HG03442 (cell line): ENCODE data around the gene FNDC1.

Experiments
- ATAC-seq: cut with Tn5 transposase; IDR thresholded peaks from one replicate; pipeline ENCODE4 v1.9.1; 2021; ENCODE audit warnings: mild to moderate bottlenecking, moderate library complexity; ENCODE audit not compliant: unreplicated experiment

Gene FNDC1

DNA sequence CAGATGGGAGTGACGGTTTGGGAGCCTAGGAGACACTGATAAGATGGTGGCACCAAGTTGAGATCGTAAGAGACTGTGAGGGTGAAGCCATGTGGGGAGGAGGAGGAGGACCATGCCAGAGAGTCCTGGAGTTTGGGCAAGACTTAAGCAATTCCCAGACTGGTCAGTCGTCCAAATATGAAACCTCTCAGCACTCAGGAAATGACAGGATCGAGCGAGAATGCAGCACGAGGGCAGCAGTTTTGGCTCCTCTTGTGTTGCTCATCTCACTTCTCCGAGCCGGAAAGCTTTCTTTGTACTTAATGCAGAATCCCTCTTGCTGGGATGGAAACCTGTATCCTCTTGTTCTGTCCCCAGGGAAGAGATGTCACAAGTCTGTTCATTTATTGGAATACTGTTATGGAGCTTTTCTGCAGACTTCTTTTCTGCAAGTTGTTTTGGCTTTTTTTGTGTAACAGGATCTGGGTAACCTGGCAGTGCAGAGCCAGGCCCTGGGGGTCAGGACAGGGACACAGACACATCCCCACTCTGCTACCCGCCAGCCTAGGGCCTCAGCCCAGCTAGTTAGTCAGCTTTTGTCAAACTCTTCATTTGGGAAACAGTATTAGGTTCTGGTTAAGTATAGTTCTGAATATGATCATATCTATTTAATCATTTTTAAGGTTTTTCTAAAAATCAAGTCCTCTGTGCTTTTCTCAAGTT, 34.3 kb downstream of the FNDC1 start:
- ATAC-seq, result no peak

DNA sequence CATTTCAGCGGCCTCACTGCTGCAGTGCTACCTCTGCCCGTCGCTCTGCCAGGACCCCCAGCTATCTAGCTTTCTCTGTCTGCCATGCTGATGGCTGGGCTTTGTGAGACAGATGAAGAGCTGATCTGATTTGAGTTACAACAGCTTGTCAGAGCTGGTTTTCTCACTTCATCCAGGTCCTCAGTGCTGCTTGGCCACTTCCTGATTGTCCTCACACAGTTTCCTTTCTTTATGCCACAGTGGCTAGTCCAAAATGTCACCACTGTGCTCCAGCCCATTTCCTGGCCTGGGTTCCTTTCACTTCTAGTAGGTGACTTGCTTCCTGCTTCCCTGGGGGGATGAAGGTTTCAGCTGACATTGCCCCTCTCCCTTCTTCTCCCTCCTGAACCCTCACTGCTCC, 35.4 kb downstream of the FNDC1 start:
- no peak for ATAC-seq

DNA sequence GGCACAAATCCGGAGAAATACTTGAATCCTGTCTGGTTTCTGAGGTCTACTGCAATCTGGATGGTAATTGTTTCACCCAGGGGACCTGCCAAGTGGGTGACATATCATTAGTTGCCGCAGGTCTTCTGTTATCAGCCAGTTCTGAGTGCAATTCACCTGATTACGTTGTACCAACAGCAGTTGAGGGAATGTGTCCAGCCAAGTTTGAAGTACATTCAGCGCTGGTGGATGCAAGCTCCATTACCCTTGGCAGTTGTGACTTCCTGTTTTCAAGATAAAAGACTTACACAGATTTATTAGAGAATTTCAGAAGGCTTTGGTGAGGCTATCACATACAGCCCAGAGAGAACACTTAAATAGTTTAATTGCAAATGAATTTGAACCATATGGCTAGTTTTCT, 42.8 kb downstream of the FNDC1 start:
- ATAC-seq, result no peak

DNA sequence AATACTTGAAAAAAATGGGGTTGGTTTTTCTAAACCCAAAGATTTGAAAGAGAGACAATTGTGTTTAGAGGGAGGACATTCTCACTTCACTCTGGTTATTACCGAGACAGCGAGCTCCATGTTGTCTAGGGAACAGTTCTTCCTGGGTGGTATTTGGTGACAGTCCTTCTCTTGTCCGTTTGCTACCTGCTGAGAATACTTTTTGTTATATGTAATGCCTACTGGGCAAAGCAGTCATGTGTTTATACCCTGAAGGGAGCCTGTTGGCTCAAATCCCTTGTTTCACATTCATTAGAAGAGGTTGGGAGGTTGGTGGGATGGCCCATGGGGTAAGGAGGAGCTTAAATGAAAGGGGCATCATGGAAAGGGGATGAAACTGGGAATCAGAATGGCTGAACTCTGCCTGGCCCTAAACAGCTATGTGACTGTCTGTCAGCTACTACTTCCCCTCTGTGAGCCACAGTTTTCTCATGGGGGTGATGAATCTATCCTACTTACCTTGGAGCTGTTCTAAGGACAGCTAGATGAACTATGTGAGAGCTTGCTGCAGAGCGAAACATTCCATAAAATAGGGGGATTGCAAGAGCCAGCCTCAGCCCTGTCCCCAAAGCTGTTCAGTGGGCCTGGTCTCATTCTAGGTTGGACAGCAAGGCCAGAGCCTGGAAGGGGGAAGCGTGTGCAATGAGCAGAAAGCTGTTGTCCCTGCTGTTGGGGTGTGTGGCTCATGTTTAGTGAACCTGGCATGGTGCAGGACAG, 43.5 kb downstream of the FNDC1 start:
- ATAC-seq, result no peak

DNA sequence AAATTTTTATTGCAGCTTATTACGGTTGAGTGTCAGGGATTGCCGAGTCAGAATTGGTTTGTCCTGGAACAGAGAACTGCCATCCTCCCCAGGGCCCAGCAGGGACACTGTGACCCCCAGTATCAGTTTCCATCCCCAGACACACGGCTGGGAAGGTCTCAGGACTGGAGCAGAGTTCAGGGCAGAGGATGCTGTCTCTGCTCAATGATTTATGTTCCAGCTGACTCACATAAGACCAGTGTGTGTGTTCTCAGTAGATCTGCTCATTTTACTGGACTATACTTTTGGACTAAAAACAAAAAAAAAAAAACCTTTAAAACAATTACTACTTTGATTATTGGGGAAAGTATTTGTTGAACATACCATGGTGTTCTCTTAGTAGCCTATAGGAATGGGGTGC, 44.2 kb downstream of the FNDC1 start:
- ATAC-seq, result no peak

DNA sequence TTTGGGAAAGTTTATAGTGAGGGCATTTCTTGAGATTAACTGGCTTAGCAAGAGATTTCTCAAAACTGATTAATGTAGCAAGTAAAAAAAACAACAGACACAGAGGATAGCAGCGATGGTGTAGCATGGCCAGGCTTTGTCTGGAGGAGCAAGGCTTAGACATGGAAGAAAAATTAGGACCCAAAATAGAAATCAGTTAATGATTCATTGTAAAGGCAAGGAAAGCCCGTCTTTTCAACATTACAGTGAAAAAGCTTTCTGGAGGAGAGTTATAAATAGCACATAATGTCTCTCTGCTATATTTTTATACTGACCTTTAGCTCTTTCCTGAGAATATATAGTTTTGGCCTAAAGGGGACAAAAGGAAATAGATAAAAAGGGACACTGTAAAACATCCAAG, 45.1 kb downstream of the FNDC1 start:
- no peak for ATAC-seq

DNA sequence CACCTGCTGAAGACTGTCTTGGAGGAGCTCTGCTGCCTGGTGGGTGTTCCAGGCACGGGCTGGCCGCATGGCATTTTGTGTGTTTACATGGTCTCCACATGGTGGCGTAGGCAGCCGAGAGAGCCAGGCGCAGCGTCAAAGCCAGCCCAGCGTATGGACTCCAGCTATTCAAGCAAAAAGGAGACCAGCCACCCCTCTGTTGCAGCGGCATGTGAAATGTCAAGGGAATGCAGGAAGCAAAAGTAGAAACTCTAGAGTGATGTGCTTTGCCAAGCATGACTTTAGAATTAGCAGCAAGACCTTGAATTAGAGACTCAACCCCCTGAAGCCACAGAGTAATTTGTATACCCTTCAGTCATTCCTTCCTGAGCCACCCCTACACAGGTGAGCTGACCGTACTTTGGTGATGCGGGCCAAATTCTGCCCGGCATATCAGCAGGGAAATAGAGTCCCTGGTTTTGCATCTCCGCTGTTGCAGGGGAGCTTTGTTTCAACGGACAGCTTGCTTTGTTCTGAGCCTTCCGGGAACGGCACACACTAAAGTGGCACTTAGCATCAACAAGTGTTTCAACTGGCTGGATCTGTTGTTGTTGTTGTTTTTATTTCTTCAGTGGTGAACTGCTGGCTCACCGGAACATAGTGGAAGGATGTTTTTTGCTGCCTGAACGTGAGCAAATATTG, 48.5 kb downstream of the FNDC1 start:
- peak; percentile 57 for ATAC-seq

DNA sequence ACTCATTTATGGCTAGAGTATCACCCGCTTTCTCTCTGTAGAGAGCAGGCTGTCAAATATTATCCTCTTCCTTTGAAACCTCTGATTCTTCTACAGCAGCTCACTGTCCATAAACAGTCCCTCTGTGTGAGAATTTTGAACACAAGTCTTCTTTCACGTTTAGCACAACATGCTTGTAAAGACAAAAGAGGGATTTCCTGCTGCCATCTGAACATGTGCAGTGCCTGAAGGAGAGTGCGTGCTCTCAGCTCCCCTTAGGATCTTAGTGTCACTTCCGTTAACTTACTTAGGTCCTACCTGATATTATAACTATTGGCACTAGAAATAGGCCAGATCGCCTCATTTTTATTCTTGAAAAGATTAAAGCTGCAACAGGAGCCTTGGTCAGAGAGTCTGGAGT, 50.9 kb downstream of the FNDC1 start:
- ATAC-seq, result no peak

DNA sequence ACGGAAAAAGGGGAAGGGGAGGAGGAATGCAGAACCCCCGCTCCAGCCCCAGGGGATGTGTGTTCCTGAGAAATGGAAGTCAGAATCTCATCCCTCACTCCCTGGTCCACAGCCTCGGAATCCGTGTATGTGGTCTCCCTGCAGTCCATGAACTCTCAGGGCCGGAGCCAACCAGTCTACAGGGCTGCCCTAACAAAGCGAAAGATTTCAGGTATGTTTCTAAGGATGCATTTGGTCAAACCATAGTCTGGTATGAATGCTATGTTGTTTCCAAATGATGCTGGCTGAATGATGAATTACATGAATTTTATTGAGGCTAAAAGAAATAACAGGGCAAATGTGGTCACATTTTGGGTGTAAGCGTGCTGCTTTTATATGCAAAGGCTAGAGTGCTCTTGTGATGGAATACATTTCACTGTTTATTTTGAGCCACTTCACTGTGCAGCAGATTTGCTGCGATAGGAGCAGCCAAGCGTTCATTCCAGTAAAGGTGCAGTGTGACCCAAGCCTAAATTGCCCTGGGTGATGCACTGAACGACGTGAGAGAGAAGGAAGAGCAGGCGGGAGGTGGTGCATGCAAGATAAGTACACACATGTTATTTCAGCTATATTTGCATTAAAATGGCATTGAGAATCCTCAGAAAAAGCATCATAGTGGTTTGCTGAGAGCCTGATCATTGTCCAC, 52.4 kb downstream of the FNDC1 start:
- ATAC-seq, result no peak

DNA sequence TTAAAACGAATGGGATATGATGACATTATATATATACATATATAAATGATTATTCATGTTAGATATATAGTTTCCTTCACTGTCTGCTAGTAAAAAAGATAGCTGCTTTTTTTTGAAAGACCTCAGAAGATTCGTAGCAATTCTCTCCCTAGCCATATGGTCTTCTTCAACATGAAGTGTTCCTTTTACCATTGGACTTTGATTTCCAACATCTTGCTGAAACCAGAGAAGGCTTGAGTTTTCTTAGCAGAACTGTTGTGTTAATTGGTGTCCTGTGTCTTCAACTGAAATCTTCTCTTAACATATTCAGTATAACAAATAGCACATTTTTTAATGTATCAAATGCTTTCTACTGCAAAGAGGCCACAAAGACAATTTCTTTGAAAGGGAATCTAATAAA, 55.3 kb downstream of the FNDC1 start:
- ATAC-seq, result no peak

DNA sequence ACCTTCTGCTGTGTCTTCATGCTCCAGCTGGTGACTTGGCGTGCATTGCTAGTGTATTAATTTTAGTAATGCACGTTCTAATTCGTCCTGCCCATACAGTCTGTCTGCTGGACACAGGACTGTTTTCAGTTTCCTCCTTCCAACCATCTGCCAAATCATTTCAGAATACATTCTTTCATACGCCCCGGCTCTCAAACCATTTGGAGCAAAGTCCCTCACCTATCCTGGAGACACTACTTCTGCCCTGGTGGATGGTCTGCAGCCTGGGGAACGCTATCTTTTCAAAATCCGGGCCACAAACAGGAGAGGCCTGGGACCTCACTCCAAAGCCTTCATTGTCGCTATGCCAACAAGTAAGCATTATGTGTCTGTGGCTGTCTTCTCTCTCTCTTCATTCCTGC, 60.5 kb downstream of the FNDC1 start:
- ATAC-seq, result no peak

DNA sequence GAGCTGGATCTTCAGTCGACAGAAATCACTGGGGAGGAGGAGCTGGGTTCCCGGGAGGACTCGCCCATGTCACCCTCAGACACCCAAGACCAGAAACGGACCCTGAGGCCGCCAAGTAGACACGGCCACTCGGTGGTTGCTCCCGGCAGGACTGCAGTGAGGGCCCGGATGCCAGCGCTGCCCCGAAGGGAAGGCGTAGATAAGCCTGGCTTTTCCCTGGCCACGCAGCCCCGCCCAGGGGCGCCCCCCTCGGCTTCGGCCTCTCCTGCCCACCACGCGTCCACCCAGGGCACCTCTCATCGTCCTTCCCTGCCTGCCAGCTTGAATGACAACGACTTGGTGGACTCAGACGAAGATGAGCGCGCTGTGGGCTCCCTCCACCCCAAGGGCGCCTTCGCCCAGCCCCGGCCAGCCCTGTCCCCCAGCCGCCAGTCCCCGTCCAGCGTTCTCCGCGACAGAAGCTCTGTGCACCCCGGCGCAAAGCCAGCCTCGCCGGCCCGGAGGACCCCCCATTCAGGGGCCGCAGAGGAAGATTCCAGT, 63.0 kb downstream of the FNDC1 start:
- no peak for ATAC-seq

DNA sequence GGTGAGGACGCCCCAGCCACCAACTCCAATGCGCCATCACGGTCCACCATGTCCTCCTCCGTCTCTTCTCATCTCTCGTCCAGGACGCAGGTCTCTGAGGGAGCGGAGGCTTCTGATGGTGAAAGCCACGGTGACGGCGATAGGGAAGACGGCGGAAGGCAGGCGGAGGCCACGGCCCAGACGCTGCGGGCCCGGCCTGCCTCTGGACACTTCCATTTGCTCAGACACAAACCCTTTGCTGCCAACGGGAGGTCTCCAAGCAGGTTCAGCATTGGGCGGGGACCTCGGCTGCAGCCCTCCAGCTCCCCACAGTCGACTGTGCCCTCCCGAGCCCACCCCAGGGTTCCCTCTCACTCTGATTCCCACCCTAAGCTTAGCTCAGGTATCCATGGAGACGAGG, 63.6 kb downstream of the FNDC1 start:
- no peak for ATAC-seq

DNA sequence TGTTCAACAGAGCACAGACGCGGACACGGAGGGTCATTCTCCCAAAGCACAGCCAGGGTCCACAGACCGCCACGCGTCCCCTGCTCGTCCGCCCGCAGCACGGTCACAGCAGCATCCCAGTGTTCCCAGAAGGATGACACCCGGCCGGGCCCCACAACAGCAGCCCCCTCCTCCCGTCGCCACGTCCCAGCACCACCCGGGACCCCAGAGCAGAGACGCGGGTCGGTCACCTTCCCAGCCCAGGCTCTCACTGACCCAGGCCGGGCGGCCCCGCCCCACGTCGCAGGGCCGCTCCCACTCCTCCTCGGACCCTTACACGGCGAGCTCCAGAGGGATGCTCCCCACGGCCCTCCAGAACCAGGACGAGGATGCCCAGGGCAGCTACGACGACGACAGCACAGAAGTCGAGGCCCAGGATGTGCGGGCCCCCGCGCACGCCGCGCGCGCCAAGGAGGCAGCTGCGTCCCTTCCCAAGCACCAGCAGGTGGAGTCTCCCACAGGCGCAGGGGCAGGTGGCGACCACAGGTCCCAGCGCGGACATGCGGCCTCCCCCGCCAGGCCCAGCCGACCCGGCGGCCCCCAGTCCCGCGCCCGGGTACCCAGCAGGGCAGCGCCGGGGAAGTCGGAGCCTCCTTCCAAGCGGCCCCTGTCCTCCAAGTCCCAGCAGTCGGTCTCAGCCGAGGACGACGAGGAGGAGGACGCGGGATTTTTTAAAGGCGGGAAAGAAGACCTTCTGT, 64.3 kb downstream of the FNDC1 start:
- ATAC-seq, result no peak

DNA sequence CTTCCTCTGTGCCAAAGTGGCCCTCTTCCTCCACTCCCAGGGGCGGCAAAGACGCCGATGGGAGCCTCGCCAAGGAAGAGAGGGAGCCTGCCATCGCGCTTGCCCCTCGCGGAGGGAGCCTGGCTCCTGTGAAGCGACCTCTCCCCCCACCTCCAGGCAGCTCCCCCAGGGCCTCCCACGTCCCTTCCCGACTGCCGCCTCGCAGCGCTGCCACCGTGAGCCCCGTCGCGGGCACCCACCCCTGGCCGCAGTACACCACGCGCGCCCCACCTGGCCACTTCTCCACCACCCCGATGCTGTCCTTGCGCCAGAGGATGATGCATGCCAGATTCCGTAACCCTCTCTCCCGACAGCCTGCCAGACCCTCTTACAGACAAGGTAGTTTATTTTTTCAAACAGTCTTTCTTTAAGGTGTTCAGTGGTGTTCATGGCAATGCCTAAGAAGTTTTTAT, 64.9 kb downstream of the FNDC1 start:
- no peak for ATAC-seq

DNA sequence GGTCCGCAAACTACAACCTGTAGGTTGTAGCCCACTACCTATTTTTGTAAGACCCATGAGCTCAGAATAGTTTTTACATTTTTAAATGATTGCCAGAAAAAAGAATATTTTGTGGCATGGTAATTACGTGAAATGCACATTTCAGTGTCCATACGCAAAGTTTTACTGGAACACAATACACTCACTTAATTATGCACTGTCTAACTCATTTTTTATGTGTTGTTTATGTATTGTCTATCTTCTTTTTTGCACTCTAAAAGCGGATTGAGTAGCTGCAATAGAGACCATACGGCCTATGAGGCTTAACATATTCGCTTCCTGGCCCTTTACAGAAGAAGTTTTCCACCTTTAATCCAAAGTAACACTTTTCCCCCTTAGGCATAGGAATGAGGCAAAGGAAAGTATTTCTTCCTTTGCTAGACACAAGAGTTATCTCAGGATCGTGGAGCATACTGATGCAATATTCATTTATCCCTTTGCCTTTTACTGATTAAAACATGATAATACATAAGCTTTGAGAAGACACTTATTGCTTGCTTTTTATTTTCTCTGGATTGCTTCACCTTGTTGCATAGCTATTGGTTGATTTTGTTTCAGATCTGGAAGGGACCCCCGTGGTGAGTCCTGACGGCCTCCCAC, 69.8 kb downstream of the FNDC1 start:
- no peak for ATAC-seq

DNA sequence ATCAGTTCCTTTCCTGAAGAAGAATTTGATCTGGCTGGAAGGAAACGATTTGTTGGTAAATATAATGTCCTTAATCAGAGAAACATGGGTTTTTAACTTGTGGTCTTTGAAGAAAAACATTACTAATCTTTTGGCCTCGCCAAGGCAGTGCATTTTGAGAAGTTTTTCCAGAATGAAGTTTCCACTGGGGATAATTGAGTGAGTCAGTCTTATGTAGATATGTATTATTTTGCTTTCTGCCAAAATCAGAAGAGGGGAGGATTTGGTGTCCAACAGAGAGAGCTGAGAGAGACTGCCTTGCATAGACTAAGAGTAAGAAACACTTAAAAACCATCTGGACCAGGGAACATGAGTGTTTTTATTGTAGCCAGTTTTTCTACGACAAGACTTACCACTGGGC, 79.9 kb downstream of the FNDC1 start:
- no peak for ATAC-seq

DNA sequence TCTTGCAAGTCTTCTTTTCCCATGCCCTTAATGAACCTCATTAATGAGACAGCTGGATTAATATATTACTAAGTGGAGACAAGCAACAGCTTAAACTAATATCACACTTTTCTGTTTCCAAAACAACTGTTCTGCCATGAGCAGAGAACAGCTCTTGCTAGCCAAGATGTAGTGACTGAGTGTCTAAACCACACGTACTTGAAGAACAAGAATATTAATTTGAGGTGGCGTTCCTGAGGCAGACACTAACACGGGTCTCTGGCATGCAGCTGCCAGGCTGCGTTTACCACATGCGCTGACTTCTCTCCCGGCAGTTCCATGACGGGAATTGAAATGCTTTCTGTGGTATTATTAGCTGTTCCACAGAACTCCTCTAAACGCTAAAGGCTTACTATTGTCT, 80.6 kb downstream of the FNDC1 start:
- no peak for ATAC-seq

DNA sequence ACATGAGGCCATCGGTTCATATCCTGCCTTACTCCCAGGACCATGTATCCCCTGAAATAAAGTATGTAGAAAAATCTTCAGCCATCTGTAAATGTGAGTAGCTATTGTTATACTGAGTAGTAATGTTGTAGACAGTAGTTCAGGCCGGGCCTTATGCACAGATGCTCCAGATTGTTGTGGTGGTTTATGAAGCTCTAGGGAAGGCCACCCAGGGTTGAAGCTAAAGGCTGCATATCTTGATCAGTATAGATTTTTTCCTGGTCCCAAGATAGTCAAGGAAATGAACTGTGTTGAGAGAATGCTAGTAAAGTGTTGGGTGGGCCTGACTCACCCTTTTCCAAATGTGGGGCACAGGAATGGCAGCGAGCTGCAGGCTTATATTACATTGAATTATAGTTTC, 81.4 kb downstream of the FNDC1 start:
- ATAC-seq, result no peak

DNA sequence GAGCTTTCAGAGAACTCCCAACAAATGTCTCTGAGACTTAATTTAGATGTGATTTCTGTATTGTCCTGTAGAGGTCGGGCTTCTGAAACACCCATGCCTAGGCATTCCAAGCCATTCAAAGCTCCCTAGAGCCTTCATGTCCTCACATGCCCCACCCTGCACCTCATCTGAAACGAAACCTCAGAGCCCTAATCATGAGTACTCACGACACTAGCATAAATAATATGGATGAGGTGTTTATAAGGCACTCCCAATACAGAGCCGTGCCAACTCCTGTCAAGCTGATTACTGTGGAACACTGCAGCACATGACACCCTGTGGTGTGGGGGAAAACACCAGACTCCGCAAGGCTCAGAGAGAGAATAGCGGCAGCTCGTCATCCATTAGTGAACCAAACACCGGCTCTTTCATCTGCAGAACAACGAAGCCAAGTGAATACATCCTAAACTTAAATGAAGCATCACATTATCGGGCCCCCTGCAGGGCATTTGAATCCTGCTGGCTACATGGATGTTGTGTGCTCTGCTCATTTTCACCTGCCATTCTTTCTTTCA, 83.8 kb downstream of the FNDC1 start:
- peak; percentile 93 for ATAC-seq
